Panc1 (cell line): ENCODE measurements around the gene CHCHD10. TPM values are rescaled to one million over a fixed set of nuclear protein-coding genes. Genes with fewer than 3 reads are reported as not detected.

Source experiments
- ATAC-seq: fragments of 200-7000 bp; cut with Tn5 transposase; 2 replicates; pipeline ENCODE4 v1.9.1; 2020; ENCODE audit warnings: mild to moderate bottlenecking, moderate library complexity
- BruUV-seq: library from RNA; stranded (reverse); fragments of 400-500 nt; replicated peaks from 2 replicates; lab custom pipeline; 2021; lab: Mats Ljungman, UMichigan
- CTCF ChIA-PET: fragments of 300-600 bp; sonication (Branson Sonifier 250); formaldehyde crosslinking; loops from one replicate; lab custom pipeline; 2022; ENCODE audit warnings: antibody characterized with exemption; lab: Charles Lee
- POLR2A ChIA-PET: fragments of 300-600 bp; sonication (Branson Sonifier 250); formaldehyde crosslinking; loops from one replicate; lab custom pipeline; 2022; ENCODE audit warnings: antibody characterized with exemption; lab: Charles Lee
- DNase-seq: peaks from one replicate; pipeline ENCODE4 v3.0.0-alpha.2; 2010; ENCODE audit warnings: low read depth, low spot score
- H3K27ac ChIP-seq: 2 replicates; pipeline ENCODE4 v1.5.1; 2011; ENCODE audit warnings: mild to moderate bottlenecking, low read length, inconsistent platforms
- H3K27me3 ChIP-seq: fragments of 200-500 bp; sonication (Bioruptor generic); 2 replicates; pipeline ENCODE4 v1.6.0; 2014; ENCODE audit warnings: low read length, inconsistent platforms; ENCODE audit not compliant: control insufficient read depth, insufficient read depth
- H3K36me3 ChIP-seq: fragments of 200-500 bp; sonication (Bioruptor generic); 2 replicates; pipeline ENCODE4 v1.5.1; 2014; ENCODE audit warnings: inconsistent platforms, mild to moderate bottlenecking, low read length, moderate library complexity; ENCODE audit not compliant: control insufficient read depth, insufficient read depth
- H3K4me1 ChIP-seq: 2 replicates; pipeline ENCODE4 v1.5.1; 2011; ENCODE audit warnings: inconsistent platforms, mild to moderate bottlenecking, low read length, moderate library complexity; ENCODE audit not compliant: control insufficient read depth, insufficient read depth
- H3K4me3 ChIP-seq, 2 experiments: 2 replicates each; pipeline ENCODE4 v1.5.1; 2011 to 2012; ENCODE audit warnings: low read depth in 2 of 2, low read length in 2 of 2, mild to moderate bottlenecking in 2 of 2, inconsistent platforms in 1 of 2, moderate library complexity in 1 of 2
- H3K9me3 ChIP-seq: fragments of 200-500 bp; sonication (Bioruptor generic); 2 replicates; pipeline ENCODE4 v1.5.1; 2014; ENCODE audit warnings: low read depth, mild to moderate bottlenecking, inconsistent platforms, low read length, moderate library complexity; ENCODE audit not compliant: control insufficient read depth, insufficient read depth
- POLR2AphosphoS5 ChIP-seq: IDR thresholded peaks from 2 replicates; pipeline ENCODE4 v1.6.1; 2012; ENCODE audit warnings: mild to moderate bottlenecking, low read depth, low read length, moderate library complexity
- SIN3A ChIP-seq: IDR thresholded peaks from 2 replicates; pipeline ENCODE4 v1.6.1; 2012; ENCODE audit warnings: low read depth, mild to moderate bottlenecking, low read length, moderate library complexity, borderline replicate concordance; ENCODE audit not compliant: insufficient read depth
- TCF7L2 ChIP-seq: IDR thresholded peaks from 2 replicates; pipeline ENCODE4 v1.6.1; 2011; ENCODE audit warnings: mild to moderate bottlenecking, low read depth, low read length, inconsistent platforms
- in situ Hi-C: cut with HindIII; loops from 2 replicates; pipeline ENCODE4 v1.10.0; 2016; ENCODE audit warnings: low sequenced_read_pairs, low pct_unique_long_range_greater_than_20kb
- intact Hi-C: fragments of 100-400 bp; cut with micrococcal nuclease; formaldehyde crosslinking; loops from one replicate; pipeline ENCODE4 v1.10.0; 2022; ENCODE audit not compliant: unreplicated experiment
- total RNA-seq: library from RNA; stranded (reverse); gene quantifications from one replicate; pipeline ENCODE4 v1.2.1, GENCODE V29; 2021; ENCODE audit not compliant: unreplicated experiment
- TF ChIP-seq, protein P1 (sequence below): fragments of 450-650 bp; IDR thresholded peaks from 2 replicates; pipeline ENCODE4 v1.5.1; 2017; ENCODE audit warnings: mild to moderate bottlenecking
- TF ChIP-seq, protein P2 (sequence below), 2 experiments: IDR thresholded peaks; 2 replicates each; pipeline ENCODE4 v1.6.1; 2011 to 2012; ENCODE audit warnings: low read depth in 2 of 2, control low read depth in 1 of 2, low read length in 1 of 2, mild to moderate bottlenecking in 1 of 2, moderate library complexity in 1 of 2; ENCODE audit not compliant: insufficient read depth in 1 of 2

The CHCHD10 gene
- total RNA-seq, 1 experiment from 2014 or later: 84.4 TPM

DNA sequence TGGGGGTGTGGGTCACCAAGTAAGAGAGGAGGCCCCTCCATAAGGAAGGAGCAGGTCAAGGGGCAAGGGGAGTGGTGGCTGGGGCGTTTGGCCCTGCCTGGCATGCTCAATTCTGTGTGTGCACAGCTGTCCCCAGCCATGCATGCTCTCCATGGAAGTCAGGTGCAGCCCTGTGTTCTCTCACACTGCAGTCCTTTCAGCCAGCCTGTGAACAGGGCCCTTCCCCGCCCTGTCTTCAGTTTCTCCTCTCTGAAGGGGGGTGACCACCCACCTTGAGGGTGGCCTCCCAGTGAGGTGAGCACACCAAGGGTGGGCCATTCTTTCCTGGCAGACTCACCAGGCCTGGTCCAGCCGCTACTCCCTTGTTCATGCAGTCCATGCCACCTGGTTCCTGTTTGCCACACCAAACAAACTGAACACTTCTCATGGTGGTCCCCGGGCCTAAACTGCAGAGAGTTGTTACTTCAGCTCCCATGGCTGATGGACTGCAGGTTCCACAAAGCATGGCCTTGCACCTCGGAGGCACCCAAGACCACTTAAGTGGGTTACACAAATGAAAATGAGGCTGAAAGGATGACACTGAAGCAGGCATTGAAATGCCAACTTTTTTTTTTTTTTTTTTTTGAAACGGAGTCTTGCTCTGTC lies 1.7 kb upstream of the CHCHD10 start:
- POLR2A ChIA-PET: no interaction called here
- TF ChIP-seq SIN3A (no peak), POLR2AphosphoS5 (no peak), TCF7L2 (no peak)
- TF ChIP-seq, protein P1, sequence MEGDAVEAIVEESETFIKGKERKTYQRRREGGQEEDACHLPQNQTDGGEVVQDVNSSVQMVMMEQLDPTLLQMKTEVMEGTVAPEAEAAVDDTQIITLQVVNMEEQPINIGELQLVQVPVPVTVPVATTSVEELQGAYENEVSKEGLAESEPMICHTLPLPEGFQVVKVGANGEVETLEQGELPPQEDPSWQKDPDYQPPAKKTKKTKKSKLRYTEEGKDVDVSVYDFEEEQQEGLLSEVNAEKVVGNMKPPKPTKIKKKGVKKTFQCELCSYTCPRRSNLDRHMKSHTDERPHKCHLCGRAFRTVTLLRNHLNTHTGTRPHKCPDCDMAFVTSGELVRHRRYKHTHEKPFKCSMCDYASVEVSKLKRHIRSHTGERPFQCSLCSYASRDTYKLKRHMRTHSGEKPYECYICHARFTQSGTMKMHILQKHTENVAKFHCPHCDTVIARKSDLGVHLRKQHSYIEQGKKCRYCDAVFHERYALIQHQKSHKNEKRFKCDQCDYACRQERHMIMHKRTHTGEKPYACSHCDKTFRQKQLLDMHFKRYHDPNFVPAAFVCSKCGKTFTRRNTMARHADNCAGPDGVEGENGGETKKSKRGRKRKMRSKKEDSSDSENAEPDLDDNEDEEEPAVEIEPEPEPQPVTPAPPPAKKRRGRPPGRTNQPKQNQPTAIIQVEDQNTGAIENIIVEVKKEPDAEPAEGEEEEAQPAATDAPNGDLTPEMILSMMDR: no peak
- TF ChIP-seq, protein P2, sequence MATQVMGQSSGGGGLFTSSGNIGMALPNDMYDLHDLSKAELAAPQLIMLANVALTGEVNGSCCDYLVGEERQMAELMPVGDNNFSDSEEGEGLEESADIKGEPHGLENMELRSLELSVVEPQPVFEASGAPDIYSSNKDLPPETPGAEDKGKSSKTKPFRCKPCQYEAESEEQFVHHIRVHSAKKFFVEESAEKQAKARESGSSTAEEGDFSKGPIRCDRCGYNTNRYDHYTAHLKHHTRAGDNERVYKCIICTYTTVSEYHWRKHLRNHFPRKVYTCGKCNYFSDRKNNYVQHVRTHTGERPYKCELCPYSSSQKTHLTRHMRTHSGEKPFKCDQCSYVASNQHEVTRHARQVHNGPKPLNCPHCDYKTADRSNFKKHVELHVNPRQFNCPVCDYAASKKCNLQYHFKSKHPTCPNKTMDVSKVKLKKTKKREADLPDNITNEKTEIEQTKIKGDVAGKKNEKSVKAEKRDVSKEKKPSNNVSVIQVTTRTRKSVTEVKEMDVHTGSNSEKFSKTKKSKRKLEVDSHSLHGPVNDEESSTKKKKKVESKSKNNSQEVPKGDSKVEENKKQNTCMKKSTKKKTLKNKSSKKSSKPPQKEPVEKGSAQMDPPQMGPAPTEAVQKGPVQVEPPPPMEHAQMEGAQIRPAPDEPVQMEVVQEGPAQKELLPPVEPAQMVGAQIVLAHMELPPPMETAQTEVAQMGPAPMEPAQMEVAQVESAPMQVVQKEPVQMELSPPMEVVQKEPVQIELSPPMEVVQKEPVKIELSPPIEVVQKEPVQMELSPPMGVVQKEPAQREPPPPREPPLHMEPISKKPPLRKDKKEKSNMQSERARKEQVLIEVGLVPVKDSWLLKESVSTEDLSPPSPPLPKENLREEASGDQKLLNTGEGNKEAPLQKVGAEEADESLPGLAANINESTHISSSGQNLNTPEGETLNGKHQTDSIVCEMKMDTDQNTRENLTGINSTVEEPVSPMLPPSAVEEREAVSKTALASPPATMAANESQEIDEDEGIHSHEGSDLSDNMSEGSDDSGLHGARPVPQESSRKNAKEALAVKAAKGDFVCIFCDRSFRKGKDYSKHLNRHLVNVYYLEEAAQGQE (IDR thresholded peaks at IDR 0.05; ENCODE audit: insufficient read depth in 1 of 2, low read depth in 2 of 2, low read length in 1 of 2): no peak
- Histone ChIP-seq H3K4me3 (no peak overlapping the region), H3K9me3 (no peaks in the 10 kb centered on the region), H3K4me1 (0 out of 2 replicates have a peak, but pooled peaks cover 2% of the 10 kb centered on the region), H3K27ac (no peak overlapping the region), H3K27me3 (no peaks in the 10 kb centered on the region), H3K36me3 (no peaks in the 10 kb centered on the region; the same call in 1 of the 2 replicates)
- intact Hi-C loops (no loop called here), in situ Hi-C loops (no loop called here)
- no TSS peak for BruUV-seq
- CTCF ChIA-PET: interaction anchor here (0.7 to 1.0 kb wide), 4 partner anchors 62 to 147 kb away, joined by 3 to 7 read pairs (median 4); no protein-coding TSS in a partner anchor
- no peak for DNase-seq
- ATAC-seq: no peak

DNA sequence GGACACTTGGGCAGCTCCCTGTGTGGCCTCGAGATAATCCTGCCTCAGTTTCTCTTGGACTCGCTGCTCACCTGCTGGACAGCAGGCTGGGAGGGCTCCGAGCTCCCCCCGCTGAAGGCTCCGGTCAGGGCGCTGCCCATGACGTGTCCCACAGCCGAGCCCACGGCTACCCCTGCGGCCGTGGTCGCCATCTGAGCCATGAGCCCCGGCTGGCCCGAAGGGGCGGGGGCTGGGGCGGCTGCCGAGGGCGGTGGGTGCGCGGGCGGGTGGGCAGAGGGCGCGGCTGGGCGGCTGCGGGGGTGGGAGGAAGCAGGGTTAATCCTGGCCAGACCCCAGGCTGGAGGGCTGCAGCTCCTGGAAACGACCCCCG lies 484 bp downstream of the CHCHD10 start:
- no peak for ATAC-seq
- POLR2A ChIA-PET: interaction anchor here (0.5 to 0.7 kb wide), 2 partner anchors 25 to 37 kb away, joined by 6 to 7 read pairs; no protein-coding TSS in a partner anchor
- Histone ChIP-seq H3K4me3 (peak overlapping the region; percentile 60 to 65), H3K27ac (peak overlapping the region; percentile 75), H3K4me1 (0 out of 2 replicates have a peak, but pooled peaks cover 7% of the 10 kb centered on the region), H3K9me3 (no peaks in the 10 kb centered on the region), H3K27me3 (no peaks in the 10 kb centered on the region), H3K36me3 (no peaks in the 10 kb centered on the region; the same call in 1 of the 2 replicates)
- DNase-seq: no peak
- no TSS peak for BruUV-seq
- CTCF ChIA-PET: interaction anchor here (0.6 to 0.7 kb wide), 2 partner anchors 8 to 41 kb away, joined by 4 to 6 read pairs; no protein-coding TSS in a partner anchor
- intact Hi-C loops: no loop called here
- TF ChIP-seq, protein P2 (IDR thresholded peaks at IDR 0.05; ENCODE audit: insufficient read depth in 1 of 2, low read depth in 2 of 2, low read length in 1 of 2): no peak
- TF ChIP-seq POLR2AphosphoS5: no peak
- no peak for TF ChIP-seq TCF7L2
- TF ChIP-seq SIN3A: no peak
- TF ChIP-seq, protein P1: no peak
- in situ Hi-C loops: no loop called here
